GM12892 (cell line): ENCODE data around the gene OXSR1.
A peak's percentile ranks its signal among the peaks of the same experiment; 100 is the strongest.
"Not testable (repeated sequence)": the region's sequence is repeated elsewhere in the genome, so short reads cannot be mapped to it uniquely, and the experiment has no call there.

Experiments used
- DNase-seq: peaks from one replicate; pipeline ENCODE4 v3.0.0; 2011; ENCODE audit not compliant: insufficient read length
- FAIRE-seq: peaks from 2 replicates; lab custom pipeline; 2011; peaks lifted over from hg19 to GRCh38; lab: Jason Lieb, UNC
- POLR2A ChIP-seq: IDR thresholded peaks from 2 replicates; pipeline ENCODE4 v1.6.1; 2011; ENCODE audit warnings: low read depth, low read length, control low read depth
- POLR2AphosphoS5 ChIP-seq: IDR thresholded peaks from 2 replicates; pipeline ENCODE4 v1.6.1; 2011; ENCODE audit warnings: low read depth, low read length, control low read depth
- TAF1 ChIP-seq: IDR thresholded peaks from 2 replicates; pipeline ENCODE4 v1.6.1; 2011; ENCODE audit warnings: low read depth, mild to moderate bottlenecking, control low read depth, low read length, borderline replicate concordance

OXSR1 gene

GRCh38 chr3:38151667-38152265 is 13.6 kb upstream of the OXSR1 start:
- FAIRE-seq, result peak; percentile 79
- DNase-seq, result no peak
- no peak for TF ChIP-seq POLR2A
- no peak for TF ChIP-seq POLR2AphosphoS5
- no peak for TF ChIP-seq TAF1

- no peak for FAIRE-seq
- DNase-seq, result no peak
- no peak for TF ChIP-seq POLR2AphosphoS5
- no peak for TF ChIP-seq POLR2A
- TF ChIP-seq TAF1, result no peak
Measured at GRCh38 chr3:38152609-38153008, 12.7 kb upstream of the OXSR1 start.

GRCh38 chr3:38153221-38153620 is 12.1 kb upstream of the OXSR1 start:
- no peak for TF ChIP-seq POLR2A
- no peak for TF ChIP-seq POLR2AphosphoS5
- no peak for TF ChIP-seq TAF1
- DNase-seq (no peak), FAIRE-seq (no peak)

- no peak for FAIRE-seq
- no peak for DNase-seq
- TF ChIP-seq POLR2A (no peak), POLR2AphosphoS5 (no peak), TAF1 (no peak)
Measured at GRCh38 chr3:38154033-38154494, 11.3 kb upstream of the OXSR1 start.

- DNase-seq, result no peak
- peak; percentile 17 for FAIRE-seq
- TF ChIP-seq POLR2A, result no peak
- TF ChIP-seq TAF1, result no peak
- no peak for TF ChIP-seq POLR2AphosphoS5
Measured at GRCh38 chr3:38154625-38155255, 10.6 kb upstream of the OXSR1 start.

- TF ChIP-seq TAF1 (no peak), POLR2AphosphoS5 (no peak), POLR2A (no peak)
- FAIRE-seq, result no peak
- DNase-seq, result no peak
Measured at GRCh38 chr3:38155825-38156224, 9.5 kb upstream of the OXSR1 start.

- no peak for DNase-seq
- TF ChIP-seq POLR2AphosphoS5 (no peak), TAF1 (no peak), POLR2A (no peak)
- FAIRE-seq, result no peak
Measured at GRCh38 chr3:38157117-38157516, 8.2 kb upstream of the OXSR1 start.

GRCh38 chr3:38157595-38157994 is 7.7 kb upstream of the OXSR1 start:
- no peak for DNase-seq
- no peak for FAIRE-seq
- TF ChIP-seq TAF1 (no peak), POLR2A (no peak), POLR2AphosphoS5 (no peak)

GRCh38 chr3:38158472-38158871 is 6.9 kb upstream of the OXSR1 start:
- DNase-seq (no peak), FAIRE-seq (peak; percentile 21)
- TF ChIP-seq POLR2A (no peak), TAF1 (no peak), POLR2AphosphoS5 (no peak)

GRCh38 chr3:38160704-38161103 is 4.6 kb upstream of the OXSR1 start:
- FAIRE-seq, DNase-seq: not testable (repeated sequence)

GRCh38 chr3:38163117-38163840 is 2.1 kb upstream of the OXSR1 start:
- DNase-seq (no peak), FAIRE-seq (no peak)
- no peak for TF ChIP-seq TAF1
- no peak for TF ChIP-seq POLR2A
- TF ChIP-seq POLR2AphosphoS5, result no peak

GRCh38 chr3:38163841-38164642 is 1.3 kb upstream of the OXSR1 start:
- no peak for FAIRE-seq

More at GRCh38 chr3:38163841-38164642, 1.3 kb upstream of the OXSR1 start:
- no peak for DNase-seq
- TF ChIP-seq POLR2AphosphoS5 (no peak), POLR2A (no peak), TAF1 (no peak)
